Mesenchymal stem cell (in vitro differentiated cells and primary cell): ENCODE measurements around the gene RFX1.

Experiments used
- DNase-seq: peaks from one replicate; pipeline ENCODE4 v3.0.0-alpha.2; 2013
- H2AFZ ChIP-seq: one replicate; pipeline ENCODE4 v1.6.1; 2013; ENCODE audit warnings: low read depth, mild to moderate bottlenecking, control low read depth, inconsistent platforms, low read length, moderate library complexity
- H2AK5ac ChIP-seq: 2 replicates; pipeline ENCODE4 v1.6.1; 2013; ENCODE audit warnings: low read length, moderate library complexity, mild to moderate bottlenecking, inconsistent platforms; ENCODE audit not compliant: severe bottlenecking
- H2BK120ac ChIP-seq: one replicate; pipeline ENCODE4 v1.6.1; 2013; ENCODE audit warnings: low read depth, mild to moderate bottlenecking, inconsistent platforms, low read length, moderate library complexity
- H2BK12ac ChIP-seq, 2 experiments: one replicate each; pipeline ENCODE4 v1.6.1; 2013; ENCODE audit warnings: inconsistent platforms in 2 of 2, low read length in 2 of 2, mild to moderate bottlenecking in 2 of 2, moderate library complexity in 2 of 2, control low read depth in 1 of 2
- H2BK15ac ChIP-seq: one replicate; pipeline ENCODE4 v1.6.1; 2013; ENCODE audit warnings: mild to moderate bottlenecking, low read depth, inconsistent platforms; ENCODE audit not compliant: poor library complexity, severe bottlenecking
- H2BK5ac ChIP-seq: 2 replicates; pipeline ENCODE4 v1.6.1; 2013; ENCODE audit warnings: low read depth, mild to moderate bottlenecking, low read length, control low read depth, inconsistent platforms; ENCODE audit not compliant: poor library complexity, severe bottlenecking
- H3K14ac ChIP-seq, 2 experiments: one replicate each; pipeline ENCODE4 v1.6.1; 2013; ENCODE audit warnings: inconsistent platforms in 2 of 2, low read length in 2 of 2, control low read depth in 1 of 2, mild to moderate bottlenecking in 1 of 2, moderate library complexity in 1 of 2
- H3K18ac ChIP-seq, 2 experiments: one replicate each; pipeline ENCODE4 v1.6.1; 2013; ENCODE audit warnings: inconsistent platforms in 2 of 2, low read length in 2 of 2, control low read depth in 1 of 2, low read depth in 1 of 2, mild to moderate bottlenecking in 1 of 2
- H3K23ac ChIP-seq, 2 experiments: one replicate each; pipeline ENCODE4 v1.6.1; 2013; ENCODE audit warnings: inconsistent platforms in 2 of 2, low read length in 2 of 2, mild to moderate bottlenecking in 2 of 2, moderate library complexity in 2 of 2, control low read depth in 1 of 2
- H3K27ac ChIP-seq: 2 replicates; pipeline ENCODE4 v1.5.1; 2013; ENCODE audit warnings: mild to moderate bottlenecking, moderate library complexity, low read length, control low read depth, inconsistent platforms; ENCODE audit not compliant: poor library complexity, severe bottlenecking
- H3K27me3 ChIP-seq, 2 experiments: 2 replicates each; pipeline versions ENCODE4 v1.6.1 to v1.7.0; 2013; ENCODE audit warnings: low read length in 2 of 2, mild to moderate bottlenecking in 2 of 2, moderate library complexity in 2 of 2, control low read depth in 1 of 2, inconsistent platforms in 1 of 2; ENCODE audit not compliant: control insufficient read depth in 1 of 2, insufficient read depth in 1 of 2
- H3K36me3 ChIP-seq, 2 experiments: 2 replicates each; pipeline versions ENCODE4 v1.6.1 to v1.7.0; 2013; ENCODE audit warnings: low read length in 2 of 2, control low read depth in 1 of 2, inconsistent platforms in 1 of 2, low read depth in 1 of 2, mild to moderate bottlenecking in 1 of 2; ENCODE audit not compliant: insufficient read depth in 2 of 2, control insufficient read depth in 1 of 2
- H3K4ac ChIP-seq, 2 experiments: one replicate each; pipeline ENCODE4 v1.6.1; 2013; ENCODE audit warnings: inconsistent platforms in 2 of 2, low read length in 2 of 2, mild to moderate bottlenecking in 2 of 2, moderate library complexity in 2 of 2, control low read depth in 1 of 2, low read depth in 1 of 2
- H3K4me1 ChIP-seq: 2 replicates; pipeline ENCODE4 v1.6.1; 2013; ENCODE audit warnings: low read depth, low read length, control low read depth; ENCODE audit not compliant: control insufficient read depth, insufficient read depth
- H3K4me2 ChIP-seq: 2 replicates; pipeline ENCODE4 v1.6.1; 2013; ENCODE audit warnings: low read length, mild to moderate bottlenecking, inconsistent platforms; ENCODE audit not compliant: poor library complexity, severe bottlenecking
- H3K4me3 ChIP-seq, 2 experiments: 2 replicates each; pipeline versions ENCODE4 v1.5.1 to v1.7.0; 2013; ENCODE audit warnings: low read length in 2 of 2, mild to moderate bottlenecking in 2 of 2, control low read depth in 1 of 2, low read depth in 1 of 2; ENCODE audit not compliant: insufficient read depth in 1 of 2
- H3K79me1 ChIP-seq: replicated peaks from 2 replicates; pipeline ENCODE4 v1.6.1; 2013; ENCODE audit warnings: mild to moderate bottlenecking, control low read depth, low read length, inconsistent platforms; ENCODE audit not compliant: poor library complexity, severe bottlenecking
- H3K9ac ChIP-seq: 2 replicates; pipeline ENCODE4 v1.7.0; 2013; ENCODE audit warnings: mild to moderate bottlenecking, low read length, moderate library complexity
- H3K9me3 ChIP-seq: 2 replicates; pipeline ENCODE4 v1.7.0; 2013; ENCODE audit warnings: mild to moderate bottlenecking, low read length; ENCODE audit not compliant: control insufficient read depth
- H4K8ac ChIP-seq: one replicate; pipeline ENCODE4 v1.6.1; 2013; ENCODE audit warnings: inconsistent platforms, mild to moderate bottlenecking, low read length, moderate library complexity
- H4K91ac ChIP-seq: one replicate; pipeline ENCODE4 v1.6.1; 2013; ENCODE audit warnings: mild to moderate bottlenecking, low read length, inconsistent platforms
- WGBS: methylation state at CpG from one replicate; pipeline ENCODE4 v1.1.7; 2013; ENCODE audit warnings: mixed read lengths; 5-methylcytosine and 5-hydroxymethylcytosine counted together

RFX1 gene

GRCh38 chr19:14053500-14053899, 47.4 kb upstream of the RFX1 start:
- H4K8ac ChIP-seq = no peak overlapping the region
- H3K14ac ChIP-seq = no peak overlapping the region
- no peak overlapping the region for H3K9ac ChIP-seq

GRCh38 chr19:14053032-14053431, 46.9 kb upstream of the RFX1 start:
- Histone ChIP-seq H3K4me2 (no peak overlapping the region), H3K9me3 (peaks cover 3% of the 10 kb centered on the region), H3K18ac (no peak overlapping the region), H2AK5ac (no peak overlapping the region), H2BK12ac (no peak overlapping the region), H3K14ac (no peak overlapping the region), H2BK5ac (no peak overlapping the region), H3K36me3 (peaks cover 0 to 14% of the 10 kb centered on the region in 2 experiments), H3K27ac (no peak overlapping the region), H3K23ac (no peak overlapping the region), H3K4me3 (no peak overlapping the region), H2BK15ac (no peak overlapping the region), H2AFZ (no peak overlapping the region), H4K8ac (no peak overlapping the region), H4K91ac (no peak overlapping the region), H3K9ac (no peak overlapping the region), H2BK120ac (no peak overlapping the region), H3K79me1 (no peaks in the 10 kb centered on the region), H3K4ac (no peak overlapping the region), H3K4me1 (peaks cover 12% of the 10 kb centered on the region), H3K27me3 (peaks cover 8 to 22% of the 10 kb centered on the region in 2 experiments)
- WGBS = 90% methylated on average over 3 of the region's 3 CpGs
- DNase-seq = no peak

More at GRCh38 chr19:14053500-14053899, 47.4 kb upstream of the RFX1 start:
- Histone ChIP-seq H3K4me3 (no peak overlapping the region), H2AFZ (no peak overlapping the region), H2BK5ac (no peak overlapping the region), H4K91ac (no peak overlapping the region), H3K79me1 (no peaks in the 10 kb centered on the region), H3K9me3 (peaks cover 3% of the 10 kb centered on the region), H3K4me2 (no peak overlapping the region), H3K4ac (no peak overlapping the region), H2AK5ac (no peak overlapping the region), H2BK12ac (no peak overlapping the region), H3K27ac (no peak overlapping the region), H3K27me3 (peaks cover 12 to 26% of the 10 kb centered on the region in 2 experiments), H3K18ac (no peak overlapping the region), H2BK120ac (no peak overlapping the region), H3K4me1 (peaks cover 14% of the 10 kb centered on the region), H2BK15ac (no peak overlapping the region), H3K23ac (no peak overlapping the region), H3K36me3 (peaks cover 0 to 14% of the 10 kb centered on the region in 2 experiments)
- no peak for DNase-seq
- WGBS = 93% methylated on average over 11 of the region's 11 CpGs

GRCh38 chr19:14052470-14052869, 46.4 kb upstream of the RFX1 start:
- Histone ChIP-seq H4K8ac (no peak overlapping the region), H3K27ac (no peak overlapping the region), H2AFZ (no peak overlapping the region), H3K4me2 (no peak overlapping the region), H4K91ac (no peak overlapping the region), H3K4me3 (no peak overlapping the region), H3K9me3 (peaks cover 3% of the 10 kb centered on the region), H3K14ac (no peak overlapping the region), H3K4ac (no peak overlapping the region), H2BK15ac (no peak overlapping the region), H3K36me3 (peaks cover 0 to 14% of the 10 kb centered on the region in 2 experiments), H3K18ac (no peak overlapping the region), H3K9ac (no peak overlapping the region), H3K23ac (no peak overlapping the region), H3K27me3 (peaks cover 4 to 18% of the 10 kb centered on the region in 2 experiments), H2BK120ac (no peak overlapping the region), H2BK12ac (no peak overlapping the region), H3K79me1 (no peaks in the 10 kb centered on the region), H2BK5ac (no peak overlapping the region), H3K4me1 (peaks cover 7% of the 10 kb centered on the region), H2AK5ac (no peak overlapping the region)
- WGBS = 93% methylated on average over 5 of the region's 6 CpGs
- no peak for DNase-seq

- Histone ChIP-seq H2BK5ac (no peak overlapping the region), H2BK12ac (no peak overlapping the region), H3K4me1 (peaks cover 2% of the 10 kb centered on the region), H3K27me3 (peaks cover 4 to 18% of the 10 kb centered on the region in 2 experiments), H3K79me1 (no peaks in the 10 kb centered on the region), H3K27ac (no peak overlapping the region), H2AK5ac (no peak overlapping the region), H3K4me2 (no peak overlapping the region), H3K9ac (no peak overlapping the region), H3K4ac (no peak overlapping the region), H3K23ac (no peak overlapping the region), H2AFZ (no peak overlapping the region), H3K18ac (no peak overlapping the region), H3K14ac (no peak overlapping the region), H2BK15ac (no peak overlapping the region), H4K8ac (no peak overlapping the region), H4K91ac (no peak overlapping the region), H3K4me3 (no peak overlapping the region), H3K9me3 (peaks cover 3% of the 10 kb centered on the region), H2BK120ac (no peak overlapping the region), H3K36me3 (peaks cover 0 to 14% of the 10 kb centered on the region in 2 experiments)
- no peak for DNase-seq
- 89% methylated on average over 9 of the region's 9 CpGs for WGBS
These were observed 45.9 kb upstream of the RFX1 start for GRCh38 chr19:14051980-14052379.
